ENCODE data around the gene C19orf44.
"Not testable (repeated sequence)": the region's sequence is repeated elsewhere in the genome, so short reads cannot be mapped to it uniquely, and the experiment has no call there.

The C19orf44 gene

DNA sequence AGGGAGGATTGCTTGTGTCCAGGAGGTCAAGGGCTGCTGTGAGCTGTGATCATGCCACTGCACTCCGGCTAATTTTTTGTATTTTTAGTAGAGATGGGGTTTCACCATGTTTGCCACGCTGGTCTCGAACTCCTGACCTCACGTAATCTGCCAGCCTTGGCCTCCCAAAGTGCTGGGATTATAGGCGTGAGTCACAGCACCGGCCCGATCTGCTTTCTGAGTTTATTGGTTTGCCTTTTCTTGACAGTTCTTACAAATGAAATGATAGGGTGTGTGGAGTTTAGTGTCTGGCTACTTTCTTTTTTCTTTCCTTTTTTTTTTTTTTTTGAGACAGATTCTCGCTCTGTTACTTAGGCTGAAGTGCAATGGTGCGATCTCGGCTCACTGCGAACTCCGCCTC is 848 bp downstream of the C19orf44 start:
- peak overlapping the region; percentile 66 to 82 (median 76); a peak in 21 of 22 replicates for H3K9ac ChIP-seq
- no peak for TF ChIP-seq Cebpa-rat (IDR thresholded peaks at IDR 0.05)
- H3K9me3 ChIP-seq (replicated peaks in 1 of 11) = no peaks in the 10 kb centered on the region
- peak overlapping the region; percentile 65 to 81 (median 74) for H3K4me3 ChIP-seq
- H3K27me3 ChIP-seq = no peaks in the 10 kb centered on the region
- peak overlapping the region; percentile 74 to 97 (median 88) for H3K4me2 ChIP-seq
- H3K4me1 ChIP-seq = peaks cover 10 to 27% (median 21%) of the 10 kb centered on the region in 10 experiments
- H4K20me1 ChIP-seq = no peaks in the 10 kb centered on the region
- peak overlapping the region in 4 of 11 experiments; percentile 49 to 77 (median 64); a peak in 5 of 22 replicates for H3K27ac ChIP-seq
- peaks cover under 1 to 18% (median 7%) of the 10 kb centered on the region in 11 experiments; a peak in 16 of 22 replicates for H3K36me3 ChIP-seq

DNA sequence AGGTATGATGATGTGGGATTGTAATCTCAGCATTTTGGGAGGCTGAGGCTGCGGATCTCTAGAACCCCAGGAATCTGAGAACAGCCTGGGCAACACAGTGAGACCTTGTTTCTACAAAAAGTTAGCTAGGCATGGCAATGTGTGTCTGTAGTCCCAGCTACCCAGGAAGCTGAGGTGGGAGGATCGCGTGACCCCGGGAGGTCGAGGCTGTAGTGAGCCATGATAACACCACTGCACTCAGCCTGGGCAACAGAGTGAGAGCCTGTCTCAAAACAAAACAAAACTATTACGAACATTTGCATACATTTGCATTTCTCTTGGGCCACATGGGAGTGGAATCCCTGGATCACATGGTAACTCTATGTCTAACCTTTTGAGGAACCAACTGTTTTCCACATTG is 1.6 kb downstream of the C19orf44 start:
- TF ChIP-seq Cebpa-rat (IDR thresholded peaks at IDR 0.05) = no peak
- no peak overlapping the region for H3K9ac ChIP-seq
- H3K4me2 ChIP-seq = peak overlapping the region in 5 of 11 experiments; percentile 20 to 94 (median 91); a peak in 6 of 22 replicates
- peaks cover 5 to 26% (median 12%) of the 10 kb centered on the region in 11 experiments; a peak in 19 of 22 replicates for H3K36me3 ChIP-seq
- no peaks in the 10 kb centered on the region for H3K9me3 ChIP-seq (replicated peaks in 1 of 11)
- H3K27me3 ChIP-seq = no peaks in the 10 kb centered on the region
- no peaks in the 10 kb centered on the region for H4K20me1 ChIP-seq
- H3K4me3 ChIP-seq = no peak overlapping the region
- H3K27ac ChIP-seq = no peak overlapping the region
- H3K4me1 ChIP-seq = peaks cover 10 to 27% (median 21%) of the 10 kb centered on the region in 10 experiments

DNA sequence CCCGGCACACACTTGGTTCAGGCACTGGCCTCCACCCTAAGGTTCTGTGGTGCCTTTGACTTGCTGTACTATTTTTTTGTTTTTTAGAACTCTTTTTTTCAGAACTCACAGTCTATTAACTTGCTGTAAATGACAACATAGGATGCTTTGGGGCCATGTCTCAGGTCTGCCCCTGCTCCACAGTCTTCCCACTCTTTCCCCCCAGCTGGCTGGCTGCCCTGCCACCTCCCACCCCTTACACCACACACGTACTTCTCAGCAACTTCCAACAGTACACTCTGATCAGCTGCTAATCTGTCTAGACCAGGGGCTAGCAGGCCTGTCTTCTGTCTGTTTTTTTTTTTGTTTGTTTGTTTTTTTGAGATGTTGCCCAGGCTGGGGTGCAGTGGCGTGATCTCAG is 8.1 kb downstream of the C19orf44 start:
- Histone ChIP-seq H3K27ac (no peak overlapping the region), H3K27me3 (no peaks in the 10 kb centered on the region), H3K4me2 (no peak overlapping the region), H3K4me1 (peaks cover 0 to 5% (median 0%) of the 10 kb centered on the region in 10 experiments; a peak in 4 of 20 replicates), H3K36me3 (peaks cover 16 to 77% (median 48%) of the 10 kb centered on the region in 11 experiments; a peak in 21 of 22 replicates), H4K20me1 (no peaks in the 10 kb centered on the region), H3K9me3 (replicated peaks in 1 of 11) (no peaks in the 10 kb centered on the region), H3K4me3 (no peak overlapping the region), H3K9ac (no peak overlapping the region)
- TF ChIP-seq Cebpa-rat (IDR thresholded peaks at IDR 0.05) = no peak

DNA sequence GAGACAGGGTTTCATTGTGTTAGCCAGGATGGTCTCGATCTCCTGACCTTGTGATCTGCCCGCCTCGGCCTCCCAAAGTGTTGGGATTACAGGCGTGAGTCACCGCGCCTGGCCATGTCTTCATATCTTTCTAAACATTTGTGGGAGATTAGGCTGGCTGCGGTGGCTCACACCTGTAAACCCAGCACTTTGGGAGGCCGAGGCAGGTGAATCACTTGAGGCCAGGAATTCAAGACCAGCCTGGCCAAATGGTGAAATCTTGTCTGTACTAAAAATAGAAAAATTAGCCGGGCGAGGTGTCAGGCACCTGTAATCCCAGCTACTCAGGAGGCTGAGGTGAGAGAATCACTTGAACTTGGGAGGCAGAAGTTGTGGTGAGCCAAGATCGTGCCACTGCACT is 10.0 kb downstream of the C19orf44 start:
- not testable (repeated sequence) for H3K4me2 ChIP-seq; H3K9ac ChIP-seq; H3K4me1 ChIP-seq; H4K20me1 ChIP-seq; H3K27ac ChIP-seq; H3K4me3 ChIP-seq; H3K27me3 ChIP-seq; H3K9me3 ChIP-seq (replicated peaks in 1 of 11)
- peaks cover 18 to 85% (median 56%) of the 10 kb centered on the region in 11 experiments; a peak in 21 of 22 replicates for H3K36me3 ChIP-seq

DNA sequence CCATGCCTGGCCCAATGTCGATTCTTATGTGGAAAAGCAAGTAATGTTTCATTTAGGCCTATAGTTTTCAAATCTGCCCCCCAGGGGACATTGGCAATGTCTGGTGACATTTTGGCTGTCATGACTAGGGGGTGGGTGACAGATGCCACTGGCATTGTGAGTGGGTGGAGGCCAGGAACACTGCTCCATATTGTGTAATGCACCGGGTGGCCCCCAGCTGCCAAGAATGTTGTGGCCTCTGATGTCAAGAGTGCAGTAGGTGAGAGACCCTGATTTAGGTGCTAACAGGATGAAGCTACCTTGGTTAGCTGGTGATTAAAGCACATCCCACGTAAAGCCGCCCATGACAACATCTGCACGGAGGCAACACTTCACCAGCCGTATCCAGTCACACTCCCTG is 10.8 kb downstream of the C19orf44 start:
- TF ChIP-seq Cebpa-rat (IDR thresholded peaks at IDR 0.05) = 0 out of 22 replicates have a peak, but pooled peaks of 1 of the 11 experiments have one; percentile 8
- Histone ChIP-seq H3K27ac (no peak overlapping the region; a peak in 1 of 22 replicates), H3K4me1 (peaks cover 0 to 5% (median 0%) of the 10 kb centered on the region in 10 experiments; a peak in 4 of 20 replicates)

DNA sequence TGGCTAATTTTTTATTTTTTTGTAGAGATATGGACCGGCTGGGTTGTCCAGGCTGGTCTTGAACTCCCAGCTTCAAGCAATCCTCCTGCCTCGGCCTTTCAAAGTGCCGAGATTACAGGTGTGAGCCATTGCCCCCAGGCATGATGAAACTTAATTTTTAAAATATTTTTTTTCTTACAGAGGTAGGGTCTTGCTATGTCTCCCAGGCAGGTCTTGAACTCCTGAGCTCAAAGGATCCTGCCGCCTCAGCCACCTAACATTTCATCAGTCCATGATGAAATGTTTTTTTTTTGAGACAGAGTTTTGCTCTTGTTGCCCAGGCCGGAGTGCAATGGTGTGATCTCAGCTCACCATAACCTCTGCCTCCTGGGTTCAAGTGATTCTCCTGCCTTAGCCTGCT is 12.4 kb downstream of the C19orf44 start:
- no peaks in the 10 kb centered on the region for H3K9me3 ChIP-seq (replicated peaks in 1 of 11)
- H3K9ac ChIP-seq = no peak overlapping the region; a peak in 1 of 22 replicates
- no peak for TF ChIP-seq Cebpa-rat (IDR thresholded peaks at IDR 0.05)
- no peak overlapping the region for H3K27ac ChIP-seq
- H3K36me3 ChIP-seq = peaks cover 16 to 84% (median 48%) of the 10 kb centered on the region in 11 experiments; a peak in 20 of 22 replicates
- no peak overlapping the region for H3K4me3 ChIP-seq
- H3K27me3 ChIP-seq = no peaks in the 10 kb centered on the region
- no peak overlapping the region for H3K4me2 ChIP-seq
- H4K20me1 ChIP-seq = peaks cover 0 to 10% (median 0%) of the 10 kb centered on the region in 11 experiments; a peak in 2 of 22 replicates
- peaks cover 0 to 5% (median 0%) of the 10 kb centered on the region in 10 experiments; a peak in 4 of 20 replicates for H3K4me1 ChIP-seq

More for the DNA sequence above, 10.8 kb downstream of the C19orf44 start:
- H3K9me3 ChIP-seq (replicated peaks in 1 of 11) = no peaks in the 10 kb centered on the region
- no peak overlapping the region for H3K4me3 ChIP-seq
- H3K9ac ChIP-seq = 0 out of 22 replicates have a peak overlapping the region, but pooled peaks of 1 of the 11 experiments have one; percentile 3
- H4K20me1 ChIP-seq = peaks cover 0 to 10% (median 0%) of the 10 kb centered on the region in 11 experiments; a peak in 2 of 22 replicates
- no peak overlapping the region for H3K4me2 ChIP-seq
- no peaks in the 10 kb centered on the region for H3K27me3 ChIP-seq
- H3K36me3 ChIP-seq = peaks cover 18 to 85% (median 59%) of the 10 kb centered on the region in 11 experiments; a peak in 21 of 22 replicates

DNA sequence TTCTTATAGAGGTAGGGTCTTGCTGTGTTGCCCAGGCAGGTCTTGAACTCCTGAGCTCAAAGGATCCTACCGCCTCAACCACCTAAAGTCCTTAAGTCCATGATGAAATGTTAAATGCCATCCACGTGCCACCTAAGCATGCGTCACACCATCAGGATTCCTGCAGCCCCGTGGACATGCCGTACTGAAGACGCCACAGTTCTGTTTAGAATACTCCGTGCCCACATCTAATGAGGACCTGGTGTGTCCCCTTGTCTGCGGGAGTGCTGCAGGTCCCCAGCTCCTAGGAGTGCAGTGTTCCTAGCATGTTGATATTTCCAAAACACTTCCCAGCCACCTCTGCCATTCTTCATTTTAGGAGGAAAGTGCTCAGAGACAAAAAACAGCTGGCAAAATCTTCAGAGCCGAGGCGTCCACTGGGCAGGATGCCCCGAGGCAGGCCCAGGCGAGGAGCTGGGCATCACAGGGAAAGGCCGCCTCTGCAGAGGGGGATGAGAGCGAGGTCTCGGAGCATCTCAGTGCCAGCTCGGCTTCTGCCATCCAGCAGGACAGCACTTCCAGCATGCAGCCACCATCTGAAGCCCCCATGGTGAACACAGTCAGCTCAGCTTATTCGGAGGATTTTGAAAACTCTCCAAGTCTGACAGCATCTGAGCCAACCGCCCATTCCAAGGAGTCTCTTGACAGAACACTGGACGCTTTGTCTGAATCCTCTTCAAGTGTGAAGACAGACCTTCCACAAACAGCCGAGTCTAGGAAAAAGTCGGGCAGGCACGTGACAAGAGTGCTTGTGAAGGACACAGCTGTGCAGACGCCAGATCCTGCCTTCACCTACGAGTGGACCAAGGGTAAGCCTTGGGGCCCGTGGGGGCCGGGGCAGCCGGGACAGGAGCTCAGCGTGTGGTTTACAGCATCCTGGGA is 13.2 kb downstream of the C19orf44 start:
- Histone ChIP-seq H3K36me3 (peaks cover 11 to 82% (median 40%) of the 10 kb centered on the region in 11 experiments; a peak in 19 of 22 replicates), H3K4me3 (no peak overlapping the region), H3K27me3 (no peaks in the 10 kb centered on the region), H3K4me1 (peaks cover 0 to 5% (median 0%) of the 10 kb centered on the region in 10 experiments; a peak in 4 of 20 replicates), H4K20me1 (peaks cover 0 to 14% (median 0%) of the 10 kb centered on the region in 11 experiments; a peak in 6 of 22 replicates), H3K27ac (no peak overlapping the region), H3K9ac (no peak overlapping the region), H3K9me3 (replicated peaks in 1 of 11) (no peaks in the 10 kb centered on the region), H3K4me2 (no peak overlapping the region)
- TF ChIP-seq Cebpa-rat (IDR thresholded peaks at IDR 0.05) = no peak

DNA sequence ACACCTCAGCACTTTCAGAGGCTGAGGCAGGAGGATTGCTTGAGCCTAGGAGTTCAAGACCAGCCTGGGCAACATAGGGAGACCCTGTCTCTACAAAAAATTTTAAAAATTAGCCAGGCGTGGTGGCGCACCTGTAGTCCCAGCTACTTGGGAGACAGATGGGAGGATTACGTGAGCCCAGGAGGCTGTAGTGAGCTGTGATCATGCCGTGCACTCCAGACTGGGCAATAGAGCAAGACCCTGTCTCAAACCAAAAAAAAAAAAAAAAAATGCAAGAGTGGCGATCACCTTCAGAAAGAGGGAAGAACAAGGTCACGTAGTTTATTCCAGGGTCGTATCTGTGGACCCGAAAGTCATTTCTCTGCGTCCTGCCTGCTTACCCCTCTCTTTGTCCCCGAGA is 16.4 kb downstream of the C19orf44 start:
- H3K27ac ChIP-seq; H3K4me2 ChIP-seq; H3K4me1 ChIP-seq; H3K9me3 ChIP-seq (replicated peaks in 1 of 11); H3K9ac ChIP-seq; H3K27me3 ChIP-seq; H3K4me3 ChIP-seq: not testable (repeated sequence)
- Histone ChIP-seq H3K36me3 (peaks cover 23 to 86% (median 50%) of the 10 kb centered on the region in 11 experiments), H4K20me1 (peaks cover 0 to 46% (median 20%) of the 10 kb centered on the region in 11 experiments; a peak in 19 of 22 replicates)

DNA sequence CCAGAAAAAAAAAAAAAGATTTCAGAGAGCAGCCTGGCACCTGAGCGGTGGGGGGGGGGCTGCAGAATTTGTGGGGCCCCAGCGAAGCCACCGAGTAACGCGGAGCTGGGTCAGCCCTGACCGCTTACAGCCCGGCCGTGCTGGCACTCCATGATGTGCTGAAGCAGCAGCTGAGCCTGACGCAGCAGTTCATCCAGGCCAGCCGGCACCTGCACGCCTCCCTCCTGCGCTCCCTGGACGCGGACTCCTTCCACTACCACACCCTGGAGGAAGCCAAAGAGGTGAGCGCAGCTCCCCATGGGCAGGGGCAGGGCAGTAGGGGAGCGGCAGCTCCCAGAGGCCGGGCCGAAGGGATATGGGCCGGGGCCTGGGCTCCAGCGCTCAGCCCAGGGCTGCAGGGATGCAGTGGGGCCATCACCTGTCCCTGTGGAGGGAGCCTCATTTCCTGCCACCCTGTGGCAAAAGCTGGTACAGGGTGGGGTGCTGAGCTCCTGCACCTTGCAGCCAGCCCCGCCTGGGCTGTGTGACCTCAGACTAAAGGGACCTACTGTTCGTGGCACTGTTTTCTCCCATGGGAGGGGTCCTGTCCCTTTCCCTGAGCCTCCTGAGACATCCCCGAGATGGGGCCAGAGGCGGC is 18.3 kb downstream of the C19orf44 start:
- Histone ChIP-seq H3K27ac (no peak overlapping the region), H3K27me3 (no peaks in the 10 kb centered on the region), H3K4me2 (no peak overlapping the region), H3K9ac (no peak overlapping the region; a peak in 1 of 22 replicates), H3K9me3 (replicated peaks in 1 of 11) (no peaks in the 10 kb centered on the region), H3K4me3 (no peak overlapping the region), H3K36me3 (peaks cover 42 to 89% (median 59%) of the 10 kb centered on the region in 11 experiments), H4K20me1 (peaks cover 0 to 65% (median 39%) of the 10 kb centered on the region in 11 experiments; a peak in 19 of 22 replicates), H3K4me1 (peaks cover 0 to 6% (median 0%) of the 10 kb centered on the region in 10 experiments; a peak in 1 of 20 replicates)
- TF ChIP-seq Cebpa-rat (IDR thresholded peaks at IDR 0.05) = no peak

Measured in BLaER1 treated with 17β-estradiol and CSF1 and Interleukin-3, amounts not matched to agents 10 nM and 100 nM (cell line).